ENCODE data around the gene CD8B2.
"Not testable (repeated sequence)": the region's sequence is repeated elsewhere in the genome, so short reads cannot be mapped to it uniquely, and the experiment has no call there.

Gene CD8B2

GRCh38 chr2:106551417-106552130 lies 64.4 kb downstream of the CD8B2 start:
- no peak for DNase-seq (ENCODE audit: low read depth in 2 of 2)

- DNase-seq (ENCODE audit: low read depth in 2 of 2) = no peak
These were observed 65.8 kb downstream of the CD8B2 start for GRCh38 chr2:106552921-106553320.

GRCh38 chr2:106553321-106553720 lies 66.2 kb downstream of the CD8B2 start:
- no peak for DNase-seq (ENCODE audit: low read depth in 2 of 2)

- no peak for DNase-seq (ENCODE audit: low read depth in 2 of 2)
These were observed 67.2 kb downstream of the CD8B2 start for GRCh38 chr2:106554411-106554810.

- DNase-seq (ENCODE audit: low read depth in 2 of 2) = no peak
These were observed 67.9 kb downstream of the CD8B2 start for GRCh38 chr2:106555053-106555452.

GRCh38 chr2:106559786-106560185 lies 72.6 kb downstream of the CD8B2 start:
- DNase-seq (ENCODE audit: low read depth in 2 of 2) = not testable (repeated sequence)

- no peak for DNase-seq (ENCODE audit: low read depth in 2 of 2)
These were observed 73.6 kb downstream of the CD8B2 start for GRCh38 chr2:106560773-106561172.

GRCh38 chr2:106561356-106561755 lies 74.2 kb downstream of the CD8B2 start:
- DNase-seq (ENCODE audit: low read depth in 2 of 2) = no peak

- no peak for DNase-seq (ENCODE audit: low read depth in 2 of 2)
These were observed 74.6 kb downstream of the CD8B2 start for GRCh38 chr2:106561803-106562202.

GRCh38 chr2:106562268-106563186 lies 75.4 kb downstream of the CD8B2 start:
- DNase-seq (ENCODE audit: low read depth in 2 of 2) = no peak

- DNase-seq (ENCODE audit: low read depth in 2 of 2) = no peak
These were observed 76.0 kb downstream of the CD8B2 start for GRCh38 chr2:106563195-106563594.

- DNase-seq (ENCODE audit: low read depth in 2 of 2) = no peak
These were observed 78.4 kb downstream of the CD8B2 start for GRCh38 chr2:106565599-106565998.

GRCh38 chr2:106566050-106566449 lies 78.9 kb downstream of the CD8B2 start:
- no peak for DNase-seq (ENCODE audit: low read depth in 2 of 2)

- not testable (repeated sequence) for DNase-seq (ENCODE audit: low read depth in 2 of 2)
These were observed 79.3 kb downstream of the CD8B2 start for GRCh38 chr2:106566484-106566883.

GRCh38 chr2:106570316-106570715 lies 83.2 kb downstream of the CD8B2 start:
- DNase-seq (ENCODE audit: low read depth in 2 of 2) = no peak
